T-helper 22 cell (primary cell): Measurements from ENCODE around the gene OPALIN.

Source experiments
- DNase-seq: peaks from one replicate; pipeline ENCODE4 v3.0.0-alpha.2; 2020; ENCODE audit warnings: low read depth

Gene OPALIN

DNA sequence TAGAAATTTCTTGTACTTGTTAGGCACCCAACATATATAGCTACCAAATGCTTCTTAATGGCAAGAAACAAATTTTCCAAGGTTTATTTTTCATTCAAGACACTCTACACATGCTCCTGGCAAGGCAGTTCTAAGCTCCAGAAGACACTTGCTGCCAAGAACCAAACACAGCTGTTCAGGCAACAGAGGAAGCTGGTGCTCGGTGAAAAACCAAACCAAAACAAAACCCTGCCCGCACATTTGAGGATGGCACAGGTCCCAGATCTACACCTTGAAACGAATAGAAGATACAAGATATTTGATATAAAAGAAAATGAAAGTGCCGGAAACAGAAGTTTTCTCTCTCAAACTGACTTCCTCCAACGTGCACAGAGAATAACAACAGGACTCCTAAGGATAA, 59.4 kb downstream of the OPALIN start:
- no peak for DNase-seq

DNA sequence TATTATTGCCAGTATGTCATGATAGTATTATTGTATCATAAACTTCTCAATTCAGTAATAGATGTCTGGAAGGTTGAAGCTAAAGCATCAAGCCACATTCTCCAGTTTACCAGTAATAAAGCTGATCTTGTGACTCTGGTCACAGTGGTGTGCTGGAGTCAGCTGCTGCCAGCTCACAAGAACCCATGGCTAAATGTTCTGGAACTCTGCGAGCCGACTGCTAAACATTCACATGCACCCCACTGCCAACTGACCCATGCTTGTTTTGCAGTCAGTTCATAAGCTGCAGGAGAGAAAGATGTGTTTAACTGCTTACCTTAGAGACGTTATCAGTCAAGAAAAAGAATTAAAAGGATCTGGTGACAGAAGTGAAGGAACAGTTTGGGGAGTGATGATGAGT, 60.4 kb downstream of the OPALIN start:
- no peak for DNase-seq

DNA sequence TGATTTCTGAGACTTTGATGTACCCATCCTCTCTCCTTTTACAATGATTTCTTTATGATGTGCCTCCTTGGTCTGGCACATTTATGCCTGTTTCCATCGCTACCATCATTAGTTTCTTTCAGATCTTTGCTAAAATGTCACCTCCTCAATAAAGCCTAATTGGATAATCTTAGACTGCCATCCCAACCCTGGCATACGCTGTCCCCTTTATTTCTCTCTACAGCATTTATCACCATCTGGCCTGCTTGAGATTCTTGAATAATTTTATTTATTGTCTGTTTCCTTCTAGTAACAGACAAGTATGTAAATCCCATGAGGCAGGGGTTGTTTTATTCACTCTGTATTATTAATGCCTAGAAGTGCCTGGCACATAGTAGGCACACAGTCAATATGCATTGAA, 61.3 kb downstream of the OPALIN start:
- no peak for DNase-seq

DNA sequence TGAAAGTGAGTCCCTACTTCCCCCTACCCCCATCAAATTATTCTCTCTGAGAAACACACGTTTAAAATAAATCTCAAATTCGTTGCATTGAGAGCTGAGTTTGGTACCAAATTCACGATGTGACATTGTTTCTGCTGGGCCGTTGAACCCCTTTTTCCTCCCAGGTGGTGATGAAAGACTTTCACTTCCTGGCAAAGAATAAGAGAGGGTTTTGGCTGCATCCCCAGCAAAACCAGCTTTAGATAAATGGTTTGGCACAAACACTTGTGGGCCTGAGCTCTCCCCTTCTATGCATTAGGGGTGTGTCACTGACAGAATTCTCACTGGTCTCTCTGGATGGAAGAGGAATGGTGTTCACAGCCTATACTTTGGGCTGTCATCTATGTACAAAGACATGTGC, 63.3 kb downstream of the OPALIN start:
- DNase-seq = no peak
